GM18507 (cell line): Measurements from ENCODE around the gene PAM.
A peak's percentile ranks its signal among the peaks of the same experiment; 100 is the strongest.
"Not testable (repeated sequence)": the region's sequence is repeated elsewhere in the genome, so short reads cannot be mapped to it uniquely, and the experiment has no call there.

Source experiments
- DNase-seq: peaks from one replicate; pipeline ENCODE4 v3.0.0; 2011; ENCODE audit warnings: low read depth; ENCODE audit not compliant: insufficient read length; ENCODE audit errors: extremely low spot score
- FAIRE-seq: peaks from 2 replicates; lab custom pipeline; 2011; peaks lifted over from hg19 to GRCh38; lab: Jason Lieb, UNC

Gene PAM

DNA sequence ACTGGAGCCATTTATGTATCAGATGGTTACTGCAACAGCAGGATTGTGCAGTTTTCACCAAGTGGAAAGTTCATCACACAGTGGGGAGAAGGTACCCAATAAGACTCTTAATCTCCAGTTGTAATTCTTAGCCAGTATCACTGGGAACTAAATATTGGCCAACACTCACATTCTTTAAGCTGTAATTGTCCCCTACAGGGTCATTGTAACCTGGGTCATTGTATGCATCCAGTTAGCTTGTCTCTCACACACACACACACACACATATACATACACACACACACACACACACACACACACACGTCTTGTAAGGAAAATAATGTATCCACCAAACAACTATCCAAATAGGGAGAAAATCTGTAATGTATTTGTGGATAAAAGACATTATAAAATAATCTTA is 251.8 kb downstream of the PAM start:
- DNase-seq (no peak), FAIRE-seq (no peak)

DNA sequence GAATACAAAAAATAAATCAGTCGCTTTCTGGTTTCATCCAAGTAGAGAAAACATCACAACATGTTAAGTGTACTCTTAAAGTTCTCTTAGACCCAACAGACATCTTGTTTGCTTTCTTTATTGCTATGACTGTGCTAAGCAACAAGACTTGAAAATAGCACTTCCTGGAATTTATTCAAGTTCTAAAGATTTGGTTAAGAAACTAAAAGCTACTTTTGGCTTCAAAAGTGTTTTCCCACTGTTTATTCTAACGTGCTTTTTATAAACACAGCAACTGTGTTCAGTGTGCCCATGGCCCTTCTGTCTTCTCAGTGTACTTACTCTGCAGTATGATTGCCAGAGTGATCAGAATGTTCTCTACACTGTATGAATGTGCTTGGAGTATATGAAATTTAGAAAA is 255.1 kb downstream of the PAM start:
- no peak for DNase-seq
- FAIRE-seq, result no peak

DNA sequence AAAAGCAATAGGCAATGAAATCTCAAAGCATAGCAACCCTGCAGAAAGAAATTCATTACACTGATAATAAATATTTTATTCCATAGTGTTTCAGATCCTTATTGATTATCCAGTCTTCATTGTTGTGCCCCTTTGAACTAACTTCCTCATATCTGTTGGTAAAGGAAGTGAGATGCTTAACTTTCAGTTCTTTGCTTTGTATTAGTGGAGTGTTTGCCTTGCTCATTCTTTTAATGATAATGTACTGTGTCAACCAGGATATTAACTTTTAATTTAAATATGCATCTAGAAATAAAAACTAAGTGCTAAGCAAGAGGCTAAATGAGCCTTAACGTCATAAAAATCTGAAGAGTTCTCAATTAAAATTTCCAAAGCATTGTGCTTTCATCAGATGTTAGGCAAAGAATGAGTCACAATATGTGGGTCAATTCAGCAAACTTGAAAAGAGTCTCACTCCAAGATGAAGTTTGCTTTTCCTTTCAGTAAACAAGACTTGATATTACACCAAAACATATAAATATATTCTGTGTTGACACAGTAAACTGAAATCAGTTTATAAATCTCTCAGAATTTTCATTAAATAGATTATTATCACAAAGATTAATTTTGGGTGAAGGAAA is 258.9 kb downstream of the PAM start:
- FAIRE-seq (no peak), DNase-seq (no peak)

DNA sequence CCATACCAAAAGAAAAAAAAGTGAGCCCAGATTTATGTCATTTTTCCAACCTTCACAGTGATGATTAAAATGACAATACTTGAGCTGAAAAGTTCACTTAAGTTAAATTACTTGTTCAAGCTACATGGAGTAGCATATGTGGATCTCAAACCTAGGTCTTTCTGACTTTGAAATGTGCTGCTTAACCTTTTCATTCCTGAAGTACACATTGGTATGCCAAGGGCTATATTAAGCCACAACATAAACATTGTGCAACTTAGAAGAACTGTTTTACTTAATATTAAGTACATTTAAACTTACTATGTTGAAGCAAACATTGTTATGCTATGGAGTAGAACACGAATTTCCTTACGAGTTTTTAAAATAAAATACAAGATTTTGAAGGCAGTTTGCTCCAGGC is 259.9 kb downstream of the PAM start:
- no peak for FAIRE-seq
- DNase-seq, result no peak

DNA sequence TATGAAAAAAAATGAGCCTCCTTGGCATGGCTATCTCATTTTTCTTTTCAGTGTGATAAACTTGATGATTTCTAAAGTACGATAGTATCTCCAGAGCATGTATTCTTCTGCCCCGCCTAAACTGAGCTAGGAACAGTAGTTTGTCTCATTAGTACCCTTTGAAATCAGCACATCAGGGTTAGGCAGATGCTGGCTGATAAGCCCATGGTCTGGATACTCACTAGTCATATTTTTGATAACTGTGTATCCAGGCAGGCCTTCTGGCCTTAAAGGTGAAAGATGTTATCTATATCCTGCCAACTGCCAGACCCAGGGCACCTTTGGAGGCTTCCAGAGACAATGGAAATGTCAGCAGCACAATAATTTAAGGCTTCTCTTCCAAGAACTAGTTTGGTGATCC is 261.1 kb downstream of the PAM start:
- DNase-seq (no peak), FAIRE-seq (no peak)

DNA sequence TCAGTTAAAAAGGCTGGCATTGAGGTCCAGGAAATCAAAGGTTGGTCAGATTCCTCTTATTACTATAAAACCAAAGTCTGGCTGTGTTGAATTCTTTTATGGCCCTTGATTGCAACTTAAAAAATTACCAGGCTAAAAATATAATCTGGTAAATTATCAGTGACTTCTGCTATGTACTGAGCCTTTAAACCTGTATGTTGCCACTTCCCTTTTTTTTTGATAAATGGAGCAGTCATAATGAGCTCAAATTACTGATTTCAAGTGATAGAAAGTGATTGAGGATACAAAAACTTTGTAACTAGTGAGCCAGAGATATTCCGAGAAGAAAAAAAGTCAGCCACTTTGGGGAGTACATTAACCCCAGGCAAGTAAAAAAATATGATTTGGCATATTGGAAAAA is 264.7 kb downstream of the PAM start:
- FAIRE-seq (no peak), DNase-seq (no peak)

DNA sequence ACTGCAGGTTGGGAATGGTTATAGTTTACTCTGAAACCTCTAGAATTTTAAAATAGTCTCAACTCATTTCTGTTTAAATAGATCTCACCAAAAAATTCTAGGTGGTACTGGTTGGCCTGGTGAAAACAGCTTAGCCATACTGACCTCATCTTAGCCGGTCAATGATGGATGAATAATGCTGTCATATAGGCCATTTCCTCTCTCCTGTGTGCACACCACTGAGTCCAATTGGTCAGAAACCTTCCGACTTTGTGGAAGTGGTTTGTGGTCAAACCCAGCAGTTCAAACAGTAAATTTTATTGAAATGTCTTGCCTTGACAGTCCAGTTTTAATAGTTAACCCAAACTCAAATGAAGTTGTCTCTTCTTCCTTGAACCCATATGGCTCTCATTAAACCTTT is 266.2 kb downstream of the PAM start:
- peak; percentile 75 for FAIRE-seq
- no peak for DNase-seq

DNA sequence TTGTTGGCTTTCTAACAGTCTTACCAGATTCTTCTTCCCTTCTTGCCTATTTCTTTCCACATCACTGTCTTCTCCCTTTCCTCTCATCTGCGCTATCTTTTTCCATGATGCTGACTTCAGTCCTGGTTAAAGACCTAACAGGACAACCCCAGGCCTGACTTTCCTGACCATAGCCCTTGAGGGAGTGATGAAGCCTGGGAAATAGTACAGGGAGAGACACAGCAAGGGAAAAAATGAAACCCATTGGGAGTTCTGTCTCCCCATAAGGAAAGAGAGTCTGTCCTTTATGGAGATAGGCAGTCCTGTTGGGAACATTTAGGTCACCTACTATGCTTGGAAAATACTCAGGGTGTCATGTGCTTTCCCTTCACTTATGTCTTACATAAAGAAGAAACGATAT is 272.2 kb downstream of the PAM start:
- no peak for DNase-seq
- no peak for FAIRE-seq

DNA sequence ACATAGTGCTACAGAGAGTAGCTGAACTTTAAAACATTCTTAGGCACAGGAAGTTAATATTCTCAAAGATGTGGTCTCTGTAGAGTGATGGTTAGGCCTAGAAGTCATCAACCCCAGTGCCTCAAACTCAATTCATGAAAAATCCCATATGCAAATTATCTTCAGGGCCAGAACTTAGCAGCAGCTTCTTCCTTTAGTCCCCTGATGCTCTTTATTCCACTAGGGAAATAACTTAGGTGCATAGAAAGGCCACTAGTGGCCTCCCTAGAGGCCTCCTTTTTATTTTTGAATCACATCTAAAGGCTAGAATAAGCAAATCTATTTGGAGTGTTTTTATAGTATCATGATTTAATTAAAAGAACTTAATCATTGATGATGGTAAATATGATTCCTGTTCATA is 276.5 kb downstream of the PAM start:
- DNase-seq, result no peak
- FAIRE-seq, result peak; percentile 62

DNA sequence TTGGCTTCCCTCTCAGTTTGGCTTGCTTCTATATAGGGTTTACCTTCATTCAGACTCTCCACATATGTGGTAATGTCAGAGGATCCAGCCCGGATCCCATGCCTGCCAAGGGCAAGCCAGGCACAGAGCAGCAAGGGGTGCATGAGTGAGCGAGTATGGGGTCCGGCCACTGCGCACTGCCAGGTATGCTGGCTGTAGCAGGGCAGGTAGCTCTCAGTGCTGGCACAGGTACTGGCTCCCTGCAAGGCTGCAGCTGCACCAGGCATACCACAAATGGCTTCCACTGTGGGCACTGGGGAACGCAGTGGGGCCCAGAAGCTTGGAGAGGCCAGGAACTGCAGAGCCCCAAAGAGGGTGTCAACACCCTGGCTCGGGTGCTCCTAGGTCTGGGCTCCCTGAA is 278.6 kb downstream of the PAM start:
- FAIRE-seq, result no peak
- DNase-seq, result no peak

DNA sequence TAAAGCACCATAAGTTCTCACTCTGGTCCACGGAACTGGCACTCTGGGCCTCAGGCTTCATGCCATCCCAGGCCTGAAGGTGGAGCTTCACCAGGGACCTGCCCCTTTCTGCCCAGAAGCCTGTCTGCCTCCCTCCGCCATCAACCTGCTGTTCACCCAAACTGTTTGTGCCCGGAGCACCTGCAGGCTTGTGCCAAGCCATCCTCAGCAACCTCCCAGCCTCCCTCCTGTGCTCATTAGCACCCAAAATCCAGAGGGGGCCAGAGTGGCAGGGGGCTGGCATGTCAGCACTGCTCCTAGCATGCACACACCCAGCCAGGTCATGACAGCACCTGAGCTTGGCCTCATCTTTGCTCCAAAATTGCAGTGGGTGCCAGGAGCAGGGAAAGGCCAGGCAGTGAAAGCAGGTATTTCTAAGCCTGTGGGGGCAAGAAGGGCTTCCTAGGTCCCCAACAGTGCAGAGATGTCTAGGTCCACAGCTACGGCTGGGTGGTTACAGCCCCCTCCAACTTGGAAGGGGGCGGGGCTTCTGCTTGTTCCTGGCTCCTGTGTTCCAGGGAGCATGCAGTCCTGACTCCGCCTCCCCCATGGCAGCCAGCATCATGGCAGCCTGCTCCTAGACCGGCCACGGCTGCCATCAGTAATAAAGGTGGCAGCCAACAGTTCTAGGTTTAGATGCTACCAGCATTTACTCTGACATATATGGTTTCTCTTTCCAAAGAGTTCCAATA is 279.7 kb downstream of the PAM start:
- FAIRE-seq (no peak), DNase-seq (no peak)

DNA sequence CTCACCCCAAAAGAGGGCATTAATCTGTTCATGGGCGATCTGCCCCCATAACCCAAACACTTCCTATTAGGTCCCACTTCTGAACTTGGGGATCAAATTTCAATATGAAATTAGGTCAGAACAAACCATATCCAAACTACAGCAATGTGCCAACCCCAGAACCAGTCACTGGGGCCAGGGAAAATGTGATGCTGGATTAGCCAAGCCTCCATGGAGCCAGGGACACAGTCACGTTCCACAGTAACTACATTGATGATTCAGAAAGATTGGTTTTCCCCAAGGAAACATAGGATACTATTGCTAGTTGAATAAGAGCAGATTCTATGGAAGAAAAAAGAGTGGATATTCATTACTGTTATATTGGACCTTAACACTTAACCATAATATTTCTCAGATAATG is 280.6 kb downstream of the PAM start:
- DNase-seq, result no peak
- no peak for FAIRE-seq

DNA sequence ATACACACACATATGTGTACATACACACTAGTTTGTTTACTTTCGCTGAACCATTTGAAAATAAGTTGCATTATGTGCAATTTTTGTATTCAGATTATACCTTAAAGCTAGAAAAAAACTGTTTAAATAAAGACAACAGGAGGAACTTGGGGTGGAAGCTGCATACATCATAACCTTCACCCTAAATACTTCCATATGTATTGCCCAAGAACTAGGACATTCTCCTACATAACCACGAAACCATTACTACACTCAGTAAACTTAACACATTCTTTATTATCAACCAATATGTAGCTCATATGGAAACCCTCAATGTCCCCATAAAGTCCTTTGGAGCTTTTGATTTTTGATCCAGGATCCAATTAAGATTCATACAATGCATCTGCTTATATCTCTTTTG is 281.5 kb downstream of the PAM start:
- FAIRE-seq, result no peak
- no peak for DNase-seq

DNA sequence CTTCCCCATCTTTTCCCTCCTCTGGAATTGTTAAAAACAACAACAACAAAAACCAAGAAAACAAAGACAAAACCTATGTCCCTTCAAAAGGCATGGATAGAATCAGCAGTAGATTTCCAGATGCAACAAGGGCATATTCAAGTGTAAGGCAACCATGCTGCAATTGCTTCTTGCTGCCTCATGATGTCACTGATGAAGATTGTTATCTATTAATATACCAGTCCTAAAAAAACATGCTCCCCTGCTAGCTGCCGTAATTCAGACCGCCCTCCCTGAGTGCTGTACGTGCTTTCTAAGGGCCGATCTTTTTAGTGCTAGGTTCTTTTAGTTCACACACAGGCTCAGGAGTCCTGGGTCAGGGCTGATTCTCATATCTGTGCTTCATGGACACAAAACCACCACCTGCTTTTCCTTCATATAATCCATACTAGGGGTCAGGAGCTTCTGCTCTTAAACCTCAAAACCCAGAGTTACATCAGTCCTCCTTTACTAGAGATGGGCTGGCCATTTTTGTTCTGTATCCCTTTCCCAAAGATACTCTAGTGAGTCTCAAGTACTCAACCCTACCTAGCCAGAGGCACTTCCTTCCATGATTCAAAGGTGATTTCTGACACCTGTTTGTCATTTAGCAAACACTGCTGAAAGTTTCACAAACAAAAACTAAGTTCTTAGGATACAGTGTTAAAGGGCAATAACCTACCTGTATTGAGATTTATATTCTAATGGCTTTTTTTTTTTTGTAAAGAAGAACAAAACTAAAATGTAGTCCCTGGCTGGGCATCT is 282.8 kb downstream of the PAM start:
- FAIRE-seq (peak; percentile 21), DNase-seq (no peak)

DNA sequence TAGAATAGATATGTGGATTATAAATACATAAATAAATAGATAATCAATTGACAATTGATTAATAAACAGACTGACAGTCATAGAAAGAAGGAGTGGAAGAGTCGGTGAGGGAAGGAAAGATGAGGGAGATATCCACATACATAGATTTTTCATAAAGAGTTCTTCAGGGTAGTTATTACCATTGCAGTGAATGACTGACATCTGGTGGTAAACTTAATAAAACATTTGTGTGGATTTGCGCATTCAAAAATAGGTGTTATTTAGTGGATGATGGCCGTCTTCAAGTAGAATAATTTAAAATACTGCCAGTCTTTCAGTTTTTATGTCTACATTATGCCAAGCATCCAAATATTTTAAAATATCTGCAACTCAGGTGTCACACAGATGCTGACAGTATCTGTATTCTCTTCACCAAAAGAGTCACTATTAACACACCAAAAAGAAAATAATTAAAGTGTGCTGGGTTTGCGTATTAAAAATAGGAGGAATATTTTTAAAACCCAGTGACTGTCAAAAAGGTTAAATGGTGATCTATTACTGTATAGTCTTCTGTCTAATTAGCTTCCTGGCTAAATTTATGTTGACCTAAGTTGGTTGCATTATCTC is 286.1 kb downstream of the PAM start:
- DNase-seq (no peak), FAIRE-seq (no peak)

DNA sequence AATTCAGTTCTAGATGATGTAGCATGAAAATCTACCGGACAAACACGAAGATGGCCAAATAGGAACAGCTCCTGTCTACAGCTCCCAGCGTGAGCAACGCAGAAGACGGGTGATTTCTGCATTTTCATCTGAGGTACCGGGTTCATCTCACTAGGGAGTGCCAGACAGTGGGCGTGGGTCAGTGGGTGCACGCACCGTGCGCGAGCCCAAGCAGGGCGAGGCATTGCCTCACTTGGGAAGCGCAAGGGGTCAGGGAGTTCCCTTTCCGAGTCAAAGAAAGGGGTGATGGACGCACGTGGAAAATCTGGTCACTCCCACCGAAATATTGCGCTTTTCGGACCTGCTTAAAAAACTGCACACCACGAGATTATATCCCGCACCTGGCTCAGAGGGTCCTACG is 291.6 kb downstream of the PAM start:
- not testable (repeated sequence) for DNase-seq, FAIRE-seq

DNA sequence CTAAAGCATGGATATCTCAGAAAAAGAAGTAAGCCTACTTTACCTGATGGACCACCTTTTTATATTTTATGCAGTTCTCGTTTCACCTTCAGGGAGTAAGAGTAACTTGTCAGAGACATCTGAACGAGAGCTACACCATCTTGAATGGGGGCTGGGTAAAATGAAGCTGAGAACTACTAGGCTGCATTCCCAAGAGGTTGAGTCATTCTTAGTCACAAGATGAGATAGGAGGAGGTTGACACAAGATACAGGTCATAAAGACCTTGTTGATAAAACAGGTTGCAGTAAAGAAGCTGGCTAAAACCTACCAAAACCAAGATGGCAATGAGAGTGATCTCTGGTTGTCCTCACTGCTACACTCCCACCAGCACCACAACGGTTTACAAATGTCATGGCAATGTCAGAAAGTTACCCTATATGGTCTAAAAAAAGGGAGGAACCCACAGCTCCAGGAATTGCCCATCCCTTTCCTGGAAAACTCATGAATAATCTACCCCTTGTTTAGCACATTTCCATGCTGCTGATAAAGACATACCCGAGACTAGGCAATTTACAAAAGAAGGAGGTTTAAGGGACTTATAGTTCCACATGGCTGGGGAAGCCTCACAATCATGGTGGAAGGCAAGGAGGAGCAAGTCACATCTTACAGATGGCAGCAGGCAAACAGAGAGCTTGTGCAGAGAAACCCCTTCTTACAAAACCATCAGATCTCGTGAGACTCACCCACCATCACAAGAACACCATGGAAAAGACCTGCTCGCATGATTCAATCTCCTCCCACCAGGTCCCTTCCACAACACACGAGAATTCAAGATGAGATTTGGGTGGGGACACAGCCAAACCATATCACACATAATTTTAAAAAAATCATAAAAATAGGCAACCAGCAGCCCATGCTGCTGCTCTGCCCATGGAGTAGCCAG is 302.4 kb downstream of the PAM start:
- no peak for FAIRE-seq
- DNase-seq, result no peak

DNA sequence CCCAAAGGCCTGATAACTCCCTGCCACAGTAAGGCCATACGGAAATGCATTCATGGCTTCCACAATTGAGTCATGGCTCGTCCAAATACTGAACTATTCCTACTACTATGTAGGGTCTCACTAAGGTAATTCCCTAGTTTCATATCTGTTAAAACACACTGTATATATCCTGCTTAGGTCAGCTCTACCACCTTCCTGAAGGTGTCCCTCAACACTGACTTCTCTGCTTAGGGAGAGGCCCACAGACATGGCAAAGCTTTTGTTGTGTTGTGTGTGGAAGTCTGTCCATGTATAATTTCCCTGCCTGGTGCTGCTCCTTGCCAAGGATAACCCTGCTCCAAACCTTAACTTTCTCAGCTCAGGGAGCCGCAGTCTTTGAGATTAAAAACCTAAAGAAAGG is 304.4 kb downstream of the PAM start:
- DNase-seq, result no peak
- FAIRE-seq, result no peak

DNA sequence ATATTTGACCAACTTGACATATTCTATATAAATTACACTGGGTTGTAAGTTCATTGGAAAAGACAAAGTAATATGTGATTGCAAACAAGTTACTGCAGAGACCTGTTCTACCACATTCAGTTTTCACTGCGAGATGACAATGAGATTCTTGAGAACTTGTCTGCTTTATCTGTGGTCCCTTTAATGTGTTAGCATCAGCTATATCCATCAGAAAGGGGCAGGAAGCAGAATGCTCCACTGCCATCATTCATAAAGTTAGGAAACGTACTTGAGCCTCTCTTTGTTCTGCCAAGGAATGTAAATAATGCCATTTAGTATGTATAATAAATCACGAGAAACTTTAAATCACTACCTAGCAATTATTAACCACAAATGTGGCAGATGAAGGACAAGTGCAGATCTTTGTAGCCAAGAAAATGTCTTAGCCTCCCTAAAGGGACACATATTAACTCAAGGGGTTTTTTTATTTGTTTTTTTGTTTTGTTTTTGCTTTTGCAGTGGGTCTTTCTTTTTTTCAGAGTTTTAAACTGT is 305.4 kb downstream of the PAM start:
- FAIRE-seq (peak; percentile 18), DNase-seq (no peak)
